KMS-11 (cell line): ENCODE results near the gene C19orf53.

Experiments
- H2AFZ ChIP-seq: fragments of 200-600 bp; sonication (generic); 2 replicates; pipeline ENCODE4 v1.6.1; 2016; ENCODE audit warnings: antibody characterized with exemption, mixed run types, low read depth
- H3K27ac ChIP-seq: fragments of 200-600 bp; sonication (generic); 2 replicates; pipeline ENCODE4 v1.6.1; 2016; ENCODE audit warnings: mild to moderate bottlenecking, mixed run types
- H3K27me3 ChIP-seq: fragments of 200-600 bp; sonication (generic); 2 replicates; pipeline ENCODE4 v1.6.1; 2017; ENCODE audit warnings: mild to moderate bottlenecking, low read depth, mixed run types, moderate library complexity; ENCODE audit not compliant: insufficient read depth
- H3K36me3 ChIP-seq: fragments of 200-600 bp; sonication (generic); 2 replicates; pipeline ENCODE4 v1.6.1; 2017; ENCODE audit warnings: mild to moderate bottlenecking, mixed run types; ENCODE audit not compliant: insufficient read depth
- H3K4me1 ChIP-seq: fragments of 200-600 bp; sonication (generic); 2 replicates; pipeline ENCODE4 v1.6.1; 2016; ENCODE audit warnings: mild to moderate bottlenecking, low read depth, mixed run types; ENCODE audit not compliant: poor library complexity, severe bottlenecking
- H3K4me2 ChIP-seq: fragments of 200-600 bp; sonication (generic); 2 replicates; pipeline ENCODE4 v1.7.0; 2016; ENCODE audit warnings: mild to moderate bottlenecking, mixed run types
- H3K4me3 ChIP-seq: fragments of 200-600 bp; sonication (generic); IDR thresholded peaks from 2 replicates; pipeline ENCODE4 v1.6.1; 2017; ENCODE audit warnings: low read depth, low read length, mixed read lengths; ENCODE audit not compliant: insufficient read depth
- H3K79me2 ChIP-seq: fragments of 200-600 bp; sonication (generic); 2 replicates; pipeline ENCODE4 v1.6.1; 2016; ENCODE audit warnings: low read depth, mixed run types; ENCODE audit not compliant: insufficient read depth
- H3K9ac ChIP-seq: fragments of 200-600 bp; sonication (generic); 2 replicates; pipeline ENCODE4 v1.6.1; 2016; ENCODE audit warnings: mild to moderate bottlenecking, mixed run types
- H4K20me1 ChIP-seq: fragments of 200-600 bp; sonication (generic); 2 replicates; pipeline ENCODE4 v1.6.1; 2016; ENCODE audit warnings: mild to moderate bottlenecking, mixed run types; ENCODE audit not compliant: insufficient read depth
- CTCF ChIP-seq: fragments of 200-600 bp; sonication (generic); conservative IDR thresholded peaks from 2 replicates; pipeline ENCODE4 v1.6.1; 2017; ENCODE audit warnings: low read depth, mild to moderate bottlenecking, antibody characterized with exemption, low read length, moderate library complexity, mixed read lengths

The C19orf53 gene

GRCh38 chr19:13824703-13825102 is 50.4 kb downstream of the C19orf53 start:
- no peaks in the 10 kb centered on the region for H4K20me1 ChIP-seq
- H3K79me2 ChIP-seq, result no peaks in the 10 kb centered on the region

GRCh38 chr19:13825489-13826441 is 51.5 kb downstream of the C19orf53 start:
- H3K79me2 ChIP-seq, result no peaks in the 10 kb centered on the region
- no peak for TF ChIP-seq CTCF
- no peak overlapping the region for H3K4me3 ChIP-seq
- H2AFZ ChIP-seq, result no peak overlapping the region
- H3K27me3 ChIP-seq, result no peaks in the 10 kb centered on the region
- no peaks in the 10 kb centered on the region for H3K36me3 ChIP-seq
- H3K4me1 ChIP-seq, result no peaks in the 10 kb centered on the region
- H4K20me1 ChIP-seq, result no peaks in the 10 kb centered on the region
- H3K27ac ChIP-seq, result no peak overlapping the region
- H3K9ac ChIP-seq, result no peak overlapping the region
- no peak overlapping the region for H3K4me2 ChIP-seq

More at GRCh38 chr19:13824703-13825102, 50.4 kb downstream of the C19orf53 start:
- Histone ChIP-seq H2AFZ (no peak overlapping the region), H3K9ac (no peak overlapping the region), H3K27me3 (no peaks in the 10 kb centered on the region), H3K36me3 (no peaks in the 10 kb centered on the region), H3K4me1 (no peaks in the 10 kb centered on the region), H3K27ac (no peak overlapping the region), H3K4me2 (no peak overlapping the region), H3K4me3 (no peak overlapping the region)
- no peak for TF ChIP-seq CTCF

- H3K4me2 ChIP-seq, result no peak overlapping the region
Measured at GRCh38 chr19:13826652-13827235, 52.5 kb downstream of the C19orf53 start.

GRCh38 chr19:13827656-13828055 is 53.4 kb downstream of the C19orf53 start:
- H3K36me3 ChIP-seq, result no peaks in the 10 kb centered on the region

More at GRCh38 chr19:13826652-13827235, 52.5 kb downstream of the C19orf53 start:
- no peak overlapping the region for H3K4me3 ChIP-seq
- H2AFZ ChIP-seq, result no peak overlapping the region
- H3K9ac ChIP-seq, result no peak overlapping the region
- H3K27ac ChIP-seq, result no peak overlapping the region
- H3K27me3 ChIP-seq, result no peaks in the 10 kb centered on the region
- no peaks in the 10 kb centered on the region for H3K4me1 ChIP-seq
- H4K20me1 ChIP-seq, result no peaks in the 10 kb centered on the region
- no peak for TF ChIP-seq CTCF
- H3K36me3 ChIP-seq, result no peaks in the 10 kb centered on the region
- H3K79me2 ChIP-seq, result no peaks in the 10 kb centered on the region

More at GRCh38 chr19:13827656-13828055, 53.4 kb downstream of the C19orf53 start:
- H3K79me2 ChIP-seq, result no peaks in the 10 kb centered on the region
- H3K9ac ChIP-seq, result no peak overlapping the region
- no peaks in the 10 kb centered on the region for H4K20me1 ChIP-seq
- no peaks in the 10 kb centered on the region for H3K4me1 ChIP-seq
- H3K4me2 ChIP-seq, result no peak overlapping the region
- no peaks in the 10 kb centered on the region for H3K27me3 ChIP-seq
- H3K27ac ChIP-seq, result no peak overlapping the region
- H3K4me3 ChIP-seq, result no peak overlapping the region
- no peak for TF ChIP-seq CTCF
- H2AFZ ChIP-seq, result no peak overlapping the region
